Left renal cortex interstitium (tissue), 4 donors: Measurements from ENCODE around the gene MAN2A1. TPM values are rescaled to one million over a fixed set of nuclear protein-coding genes. Genes with fewer than 3 reads are reported as not detected.

Experiments
- DNase-seq, 4 donors: peaks; one replicate each; pipeline ENCODE4 v3.0.0-alpha.2; 2013; ENCODE audit warnings: low read depth in 4 of 4, low spot score in 2 of 4, missing footprints in 1 of 4
- polyA plus RNA-seq, 4 donors: library from polyadenylated mRNA; unstranded; fragments of 120-200 nt; gene quantifications; one replicate each; pipeline ENCODE4 v1.2.1, GENCODE V29; 2013; ENCODE audit not compliant: insufficient read length in 4 of 4

MAN2A1 gene
- 10 to 100 TPM; 61.1 to 78.3 (median 69.0) TPM for polyA plus RNA-seq

GRCh38 chr5:109689740-109690241, at the start of gene MAN2A1:
TSS of gene MAN2A1 (plus strand) at chr5:109689927. CDS start at chr5:109690418, 491 bp downstream.
- DNase-seq: peak; percentile 43 to 56 (median 52)

GRCh38 chr5:109640976-109641375, 48.8 kb upstream of the MAN2A1 start:
- DNase-seq: no peak

DNA sequence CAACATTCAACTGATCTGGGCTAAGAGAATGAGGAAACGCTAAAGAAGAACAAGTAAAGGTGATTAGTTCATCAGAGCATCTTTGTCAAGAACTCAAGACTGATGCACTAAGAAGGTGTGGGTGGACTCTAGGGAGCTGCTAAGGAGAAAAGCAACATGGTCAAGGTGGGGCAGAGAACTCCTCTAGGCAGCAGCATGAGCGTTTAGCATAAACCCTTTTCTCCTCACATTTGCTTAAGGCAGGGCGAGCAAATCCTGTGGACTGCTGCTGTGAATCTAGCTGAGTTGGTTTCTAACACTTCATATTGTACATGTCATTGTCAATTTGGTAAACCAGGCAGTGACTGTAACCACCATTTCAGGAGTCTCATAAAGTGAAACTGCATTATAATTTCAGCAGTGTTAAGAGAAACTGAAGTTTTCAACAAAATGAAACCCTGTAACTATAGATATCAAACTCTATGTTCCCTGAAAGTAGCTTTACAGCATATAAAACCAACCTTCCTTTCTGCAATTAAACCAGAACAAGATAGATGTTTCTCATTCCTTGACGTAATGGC, 45.9 kb upstream of the MAN2A1 start:
- no peak for DNase-seq

GRCh38 chr5:109644829-109645228, 44.9 kb upstream of the MAN2A1 start:
- no peak for DNase-seq

DNA sequence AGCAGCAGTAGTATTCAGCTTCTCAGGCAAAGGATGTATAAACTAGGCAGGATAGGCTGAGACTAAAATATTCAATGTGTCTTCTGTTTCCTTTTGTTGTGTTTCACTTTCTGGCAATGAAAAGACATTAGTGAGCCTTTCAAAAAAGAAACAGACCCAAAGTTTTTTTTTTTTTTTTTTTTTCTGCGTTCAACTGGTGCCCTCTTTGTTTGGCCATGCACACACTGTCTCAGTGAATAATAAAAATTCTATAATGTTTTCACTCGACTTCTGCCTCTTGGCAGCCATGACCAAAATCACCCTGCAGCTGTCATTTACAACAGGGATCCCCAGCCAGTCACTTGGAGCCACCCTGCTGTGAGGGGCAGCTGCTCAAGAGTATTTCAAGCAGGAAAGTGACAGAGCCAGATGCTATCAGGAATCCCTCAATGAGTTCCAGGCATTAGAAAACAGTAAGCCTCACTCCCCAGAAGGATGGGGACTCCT, 44.0 kb upstream of the MAN2A1 start:
- DNase-seq: no peak

DNA sequence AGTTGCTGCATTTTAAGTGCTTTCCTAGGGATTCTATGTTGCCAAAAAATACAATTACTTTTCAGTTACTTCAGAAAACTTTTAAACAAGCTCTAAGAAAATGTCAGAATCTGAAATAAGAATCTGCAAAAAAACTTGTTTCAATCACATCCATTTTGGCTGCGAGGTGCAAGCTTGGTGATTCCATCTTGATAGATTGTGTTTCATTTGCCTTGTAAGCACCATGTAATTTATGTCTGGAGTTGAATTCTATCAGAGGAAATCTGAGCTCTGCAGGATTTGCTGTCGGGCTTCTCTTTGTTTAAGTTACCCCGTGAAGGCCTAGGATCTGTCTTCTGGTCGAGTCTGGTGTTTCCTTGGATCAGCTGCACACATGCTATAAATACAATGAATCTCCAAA, 40.4 kb upstream of the MAN2A1 start:
- peak in 2 of 4 donors; percentile 21 to 24 for DNase-seq

- no peak for DNase-seq
These were observed 39.2 kb upstream of the MAN2A1 start for GRCh38 chr5:109650493-109650892.

- no peak for DNase-seq
These were observed 37.6 kb upstream of the MAN2A1 start for GRCh38 chr5:109652096-109652495.

GRCh38 chr5:109653042-109653441, 36.7 kb upstream of the MAN2A1 start:
- no peak for DNase-seq

- no peak for DNase-seq
These were observed 36.0 kb upstream of the MAN2A1 start for GRCh38 chr5:109653561-109654239.

GRCh38 chr5:109654455-109654854, 35.3 kb upstream of the MAN2A1 start:
- no peak for DNase-seq

GRCh38 chr5:109655841-109656240, 33.9 kb upstream of the MAN2A1 start:
- no peak for DNase-seq

DNA sequence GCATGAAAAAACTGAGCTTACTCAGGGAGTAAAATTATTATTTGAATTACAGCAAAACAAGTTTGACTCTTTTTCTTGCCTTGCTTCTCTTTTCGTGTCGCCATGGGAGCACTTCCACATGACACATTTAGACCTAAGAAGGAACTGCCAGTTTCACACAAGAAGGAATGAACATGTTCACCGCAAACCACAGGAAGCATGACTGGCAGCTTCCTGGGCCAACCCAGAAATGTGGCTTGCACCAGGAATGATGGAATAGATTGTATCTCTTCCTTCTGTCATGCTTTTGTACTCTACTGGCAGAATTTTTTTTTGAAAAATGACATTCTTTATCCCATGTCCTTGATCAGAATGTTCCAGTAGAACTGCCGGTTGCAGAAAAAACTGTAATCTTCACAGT, 32.9 kb upstream of the MAN2A1 start:
- no peak for DNase-seq

DNA sequence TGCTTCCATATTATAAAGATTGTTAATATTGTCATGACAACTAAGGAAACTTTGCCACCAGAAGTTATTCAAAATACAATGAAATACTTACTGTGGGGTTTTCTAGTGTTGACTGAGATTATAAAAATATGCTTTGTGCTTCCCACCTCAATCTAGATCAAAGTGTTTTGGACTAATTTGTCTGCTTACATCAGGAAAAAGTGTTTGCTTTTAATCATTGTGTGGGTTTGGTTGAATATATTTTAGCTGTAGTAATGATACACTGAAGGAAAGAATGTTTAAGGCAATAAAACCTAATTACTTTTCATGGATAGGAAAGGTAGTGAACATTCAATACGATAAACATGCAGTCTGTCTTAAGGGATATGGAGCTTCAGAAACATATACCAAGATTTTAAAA, 29.8 kb upstream of the MAN2A1 start:
- no peak for DNase-seq

GRCh38 chr5:109660301-109660700, 29.4 kb upstream of the MAN2A1 start:
- no peak for DNase-seq

- no peak for DNase-seq
These were observed 21.5 kb upstream of the MAN2A1 start for GRCh38 chr5:109668237-109668636.

DNA sequence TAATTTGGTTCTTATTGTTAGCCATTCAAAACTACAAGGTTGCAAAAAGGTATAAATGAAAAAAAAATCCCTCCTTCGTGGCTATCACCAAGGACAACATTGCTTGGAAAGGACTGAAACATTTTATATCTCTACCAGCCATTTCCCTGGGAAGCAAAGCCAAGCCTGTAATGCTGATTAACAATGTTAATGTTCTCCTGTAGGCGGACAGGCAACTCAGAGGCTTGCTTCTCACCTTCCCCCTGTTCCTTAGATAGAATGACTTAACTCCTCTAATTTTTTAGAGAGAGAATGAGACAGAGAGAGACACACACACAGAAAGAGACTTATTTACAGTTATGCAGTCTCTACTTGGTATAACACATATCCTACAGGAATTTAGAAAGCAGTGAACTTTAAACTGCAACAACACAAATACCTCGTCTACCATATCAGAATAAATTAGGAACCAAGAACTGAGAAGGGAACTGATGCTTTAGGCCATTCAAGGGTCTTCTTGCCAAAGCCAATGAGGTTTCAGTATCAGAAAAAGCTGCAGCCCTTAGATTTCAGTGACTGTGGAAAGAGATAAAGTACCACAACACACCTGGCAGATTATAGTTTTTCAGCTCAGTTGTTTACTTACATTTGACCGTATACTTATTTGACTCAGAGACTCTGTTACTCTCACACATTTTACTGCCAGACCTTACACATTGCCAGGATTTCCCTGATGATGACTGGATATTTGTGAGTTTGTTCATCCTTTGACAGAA, 20.9 kb upstream of the MAN2A1 start:
- DNase-seq: no peak

GRCh38 chr5:109669991-109670706, 19.6 kb upstream of the MAN2A1 start:
- no peak for DNase-seq

DNA sequence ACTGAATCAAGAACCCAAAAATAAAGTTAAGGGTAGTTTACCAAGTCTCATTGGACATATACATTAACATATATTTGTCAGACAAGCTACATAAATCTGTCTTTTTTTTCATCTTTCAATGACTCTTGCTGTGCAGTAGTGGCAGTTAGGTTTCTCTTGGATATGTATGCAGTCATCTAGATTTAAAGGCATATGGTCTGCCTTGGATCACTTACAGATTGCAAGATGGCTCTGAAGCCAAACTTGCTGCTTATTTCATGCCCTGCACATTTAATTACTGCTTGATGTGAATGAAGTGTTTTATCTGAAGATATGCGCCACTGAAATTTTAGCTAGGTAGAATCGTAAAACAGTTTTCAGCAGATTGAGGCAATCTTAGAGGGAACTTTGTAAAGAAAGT, 18.6 kb upstream of the MAN2A1 start:
- no peak for DNase-seq

DNA sequence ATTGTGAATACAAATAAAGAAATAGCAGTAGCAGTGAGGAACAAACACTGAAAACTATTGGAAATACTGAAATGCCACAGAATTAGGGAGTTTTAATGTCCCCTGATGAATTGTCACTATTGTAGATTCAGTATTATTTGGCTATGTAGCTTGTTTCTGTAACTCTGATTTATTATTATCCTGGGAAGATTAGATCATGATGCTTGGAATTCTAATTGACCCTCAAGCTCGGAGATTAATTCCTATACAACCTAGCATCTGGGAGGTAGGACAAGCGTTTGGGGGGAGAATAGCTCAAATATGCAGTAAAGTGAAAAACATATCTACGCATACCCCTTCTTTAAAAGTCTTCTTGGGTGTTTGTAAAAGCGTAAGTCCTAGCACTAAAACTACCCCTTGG, 15.1 kb upstream of the MAN2A1 start:
- DNase-seq: no peak

DNA sequence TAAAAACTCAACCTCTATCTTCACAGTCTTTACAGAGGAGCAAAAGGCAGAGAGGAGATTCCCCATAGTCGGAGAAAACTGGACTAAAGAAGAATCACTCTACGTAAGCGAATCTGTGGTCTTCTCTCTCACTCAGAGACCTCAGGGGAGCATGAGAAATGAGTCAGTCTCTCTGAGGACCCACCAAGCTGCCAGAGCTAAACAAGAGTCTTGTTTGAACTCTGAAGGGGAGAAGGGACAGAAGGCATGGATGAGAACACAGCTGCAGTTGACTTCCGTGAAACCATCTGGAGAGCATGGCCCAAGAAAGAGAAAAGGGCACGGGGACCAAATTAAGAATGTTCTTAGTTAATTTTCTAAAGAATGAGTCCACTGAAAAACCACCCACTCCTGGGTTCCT, 12.8 kb upstream of the MAN2A1 start:
- no peak for DNase-seq
